K562 (cell line): ENCODE results near the gene MGAT4D. TPM values are rescaled to one million over a fixed set of nuclear protein-coding genes. Genes with fewer than 3 reads are reported as not detected.
A peak's percentile ranks its signal among the peaks of the same experiment; 100 is the strongest.

ENCODE experiments used
- ATAC-seq: fragments of 200-7000 bp; cut with Tn5 transposase; 3 replicates; pipeline ENCODE4 v1.9.1; 2020; ENCODE audit warnings: moderate library complexity
- BruUV-seq: library from RNA; stranded (reverse); fragments of 400-500 nt; replicated peaks from 2 replicates; lab custom pipeline; 2021; lab: Mats Ljungman, UMichigan
- CTCF ChIA-PET: fragments of 300-600 bp; formaldehyde crosslinking; extraction: SDS; loops from one replicate; lab custom pipeline; 2021; ENCODE audit warnings: low intra/inter-chr PET ratio; lab: Yijun Ruan, JAX
- POLR2A ChIA-PET: fragments of 300-600, 350-650 bp; sonication (Branson Sonifier 250); formaldehyde crosslinking; extraction: SDS; loops from one replicate; lab custom pipeline; 2021; ENCODE audit warnings: antibody characterized with exemption, inconsistent platforms; lab: Yijun Ruan, JAX
- DNase-seq, 4 experiments: peaks; one replicate each; pipeline versions ENCODE4 v3.0.0 to v3.0.0-alpha.2; 2011 to 2018; ENCODE audit warnings: low spot score in 3 of 4, mixed read lengths in 3 of 4; ENCODE audit errors: extremely low read depth in 1 of 4
- FAIRE-seq: peaks from 2 replicates; lab custom pipeline; 2011; peaks lifted over from hg19 to GRCh38; lab: Jason Lieb, UNC
- H2AFZ ChIP-seq: 2 replicates; pipeline ENCODE4 v1.6.0; 2011; ENCODE audit warnings: low read depth, low read length, control low read depth, inconsistent platforms
- H3K27ac ChIP-seq: fragments of 200-600 bp; 3 replicates; pipeline ENCODE4 v1.8.0; 2011; ENCODE audit warnings: low read depth, mild to moderate bottlenecking, control low read depth, inconsistent platforms, low read length, moderate library complexity, mixed read lengths; ENCODE audit errors: extremely low read depth
- H3K27me3 ChIP-seq, 2 experiments: fragments of 300-600 bp in 1 of 2; 2 replicates in 1 of 2; 3 replicates in 1 of 2; pipeline versions ENCODE4 v1.6.0 to v1.8.0; 2011; ENCODE audit warnings: inconsistent platforms in 2 of 2, low read length in 2 of 2, mild to moderate bottlenecking in 1 of 2, mixed read lengths in 1 of 2, moderate library complexity in 1 of 2; ENCODE audit not compliant: control insufficient read depth in 2 of 2, insufficient read depth in 2 of 2
- H3K36me3 ChIP-seq: fragments of 300-600 bp; 3 replicates; pipeline ENCODE4 v1.8.0; 2011; ENCODE audit warnings: mild to moderate bottlenecking, low read length, inconsistent platforms; ENCODE audit not compliant: control insufficient read depth, insufficient read depth
- H3K4me1 ChIP-seq, 2 experiments: fragments of 200-600 bp in 1 of 2; replicated peaks in 1 of 2; 2 replicates in 1 of 2; 3 replicates in 1 of 2; pipeline versions ENCODE4 v1.5.1 to v1.8.0; 2011; ENCODE audit warnings: inconsistent platforms in 2 of 2, low read length in 2 of 2, mild to moderate bottlenecking in 1 of 2, mixed read lengths in 1 of 2, moderate library complexity in 1 of 2; ENCODE audit not compliant: control insufficient read depth in 2 of 2, insufficient read depth in 2 of 2
- H3K4me2 ChIP-seq: 2 replicates; pipeline ENCODE4 v1.6.1; 2011; ENCODE audit warnings: low read length, control low read depth, inconsistent platforms, mixed read lengths; ENCODE audit not compliant: insufficient read depth
- H3K4me3 ChIP-seq: fragments of 200-600 bp; sonication (generic), shearing (Covaris generic); 2 replicates; pipeline ENCODE4 v1.5.1; 2016; ENCODE audit warnings: control low read depth, inconsistent platforms
- H3K79me2 ChIP-seq: fragments of 200-600 bp; 3 replicates; pipeline ENCODE4 v1.8.0; 2011; ENCODE audit warnings: low read length, inconsistent platforms; ENCODE audit not compliant: control insufficient read depth, insufficient read depth
- H3K9ac ChIP-seq, 2 experiments: 2 replicates each; pipeline versions ENCODE4 v1.6.0 to v1.6.1; 2011; ENCODE audit warnings: low read depth in 2 of 2, low read length in 2 of 2, control low read depth in 1 of 2, inconsistent platforms in 1 of 2, mild to moderate bottlenecking in 1 of 2, mixed read lengths in 1 of 2; ENCODE audit not compliant: insufficient read depth in 1 of 2
- H3K9me1 ChIP-seq: one replicate; pipeline ENCODE4 v1.6.0; 2011; ENCODE audit warnings: inconsistent platforms, mild to moderate bottlenecking, low read length, moderate library complexity; ENCODE audit not compliant: control insufficient read depth, insufficient read depth
- H3K9me3 ChIP-seq: replicated peaks from 2 replicates; pipeline ENCODE4 v1.5.1; 2011; ENCODE audit warnings: low read depth, low read length, inconsistent platforms; ENCODE audit not compliant: control insufficient read depth, insufficient read depth
- H4K20me1 ChIP-seq: replicated peaks from 2 replicates; pipeline ENCODE4 v1.6.1; 2011; ENCODE audit warnings: low read length, inconsistent platforms, mixed read lengths; ENCODE audit not compliant: control insufficient read depth, insufficient read depth
- NFIC ChIP-seq: fragments of 450-650 bp; IDR thresholded peaks from 2 replicates; pipeline ENCODE4 v1.6.1; 2017; ENCODE audit warnings: mild to moderate bottlenecking, inconsistent platforms
- RBM17 ChIP-seq: fragments of 200-400 bp; formaldehyde crosslinking; IDR thresholded peaks from 2 replicates; pipeline ENCODE4 v1.6.1; 2017; ENCODE audit warnings: low read depth, mild to moderate bottlenecking, low read length, borderline replicate concordance
- ZNF324 ChIP-seq: fragments of 250-450 bp; sonication (Bioruptor Pico); IDR thresholded peaks from 2 replicates; pipeline ENCODE4 v1.4.0; 2020; ENCODE audit warnings: mild to moderate bottlenecking
- WGBS: fragments of 100-300 bp; shearing (Covaris generic); methylation state at CpG from one replicate; pipeline ENCODE4 v1.1.6; 2016; ENCODE audit warnings: low coverage, mixed read lengths; ENCODE audit not compliant: insufficient coverage; ENCODE audit errors: missing lambda C conversion rate; 5-methylcytosine and 5-hydroxymethylcytosine counted together
- in situ Hi-C: fragments of 300-500 bp; cut with MboI; formaldehyde crosslinking; loops from 4 replicates; pipeline ENCODE4 v1.15.0; 2018; ENCODE audit warnings: inconsistent platforms, mixed read lengths
- intact Hi-C: fragments of 100-400 bp; cut with micrococcal nuclease; formaldehyde crosslinking; loops from 2 replicates; pipeline ENCODE4 v1.14.2; 2022
- polyA plus RNA-seq, 8 experiments: library from polyadenylated mRNA; depleted of rRNA in 4 of 8; stranded (reverse) in 5 of 8; unstranded in 3 of 8; fragments of >200 nt; fragmentation: Nextera tagmentation in 2 of 8; fragmentation: Illumina TruSeq in 1 of 8; extraction: Ambion mirVana in 2 of 8; extraction: Trizol in 1 of 8; gene quantifications; 2 replicates each; pipeline versions ENCODE4 v1.2.1 to v1.2.3, GENCODE V29; 2011 to 2014; ENCODE audit warnings: inconsistent platforms in 1 of 8, missing spikeins in 1 of 8
- total RNA-seq, 7 experiments: library from RNA; depleted of rRNA in 6 of 7; stranded (reverse); fragments of >200 nt in 6 of 7; fragmentation: Illumina TruSeq in 2 of 7; extraction: Trizol in 2 of 7; gene quantifications; 2 replicates each; pipeline versions ENCODE4 v1.2.1 to v1.2.3, GENCODE V29; 2011 to 2021; ENCODE audit warnings: low replicate concordance in 1 of 7
- TF ChIP-seq, protein P1 (sequence below): sonication (generic); formaldehyde crosslinking; IDR thresholded peaks from 2 replicates; pipeline ENCODE4 v1.8.0; 2022; ENCODE audit warnings: mild to moderate bottlenecking, missing genetic modification reagents, borderline replicate concordance

MGAT4D gene
- total and polyA plus RNA-seq, 9 of the 15 experiments (the other 6 are each of a cell fraction or from before 2014, with no cell fraction given) = not detected

DNA sequence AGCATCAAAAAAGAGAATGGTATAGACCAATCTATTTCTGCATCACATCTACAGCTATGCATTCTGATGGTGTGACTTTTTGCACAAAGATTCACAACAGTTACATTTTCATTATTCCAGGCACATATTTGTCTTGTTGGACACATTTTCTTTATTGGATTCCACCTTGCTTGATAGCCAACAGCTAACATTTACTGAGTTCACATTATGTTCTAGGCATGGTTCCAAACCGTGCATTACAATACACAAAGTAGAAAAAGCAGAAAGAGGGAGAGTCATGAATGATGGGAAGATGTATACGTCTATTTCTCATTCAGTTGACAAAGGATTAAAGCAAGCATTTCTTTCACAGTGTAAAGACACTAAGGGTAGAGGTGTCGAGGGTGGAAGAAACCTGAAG, 47.7 kb downstream of the MGAT4D start:
- Histone ChIP-seq H3K4me1 (no peaks in the 10 kb centered on the region), H3K9me1 (no peaks in the 10 kb centered on the region), H3K4me2 (no peak overlapping the region), H3K27ac (no peak overlapping the region), H3K9me3 (no peaks in the 10 kb centered on the region), H3K9ac (no peak overlapping the region), H3K27me3 (no peaks in the 10 kb centered on the region), H4K20me1 (no peaks in the 10 kb centered on the region)
- no peak for FAIRE-seq
- ChIA-PET CTCF (no interaction called here), POLR2A (no interaction called here)
- BruUV-seq = no TSS peak
- in situ Hi-C loops = no loop called here
- TF ChIP-seq, protein P1, sequence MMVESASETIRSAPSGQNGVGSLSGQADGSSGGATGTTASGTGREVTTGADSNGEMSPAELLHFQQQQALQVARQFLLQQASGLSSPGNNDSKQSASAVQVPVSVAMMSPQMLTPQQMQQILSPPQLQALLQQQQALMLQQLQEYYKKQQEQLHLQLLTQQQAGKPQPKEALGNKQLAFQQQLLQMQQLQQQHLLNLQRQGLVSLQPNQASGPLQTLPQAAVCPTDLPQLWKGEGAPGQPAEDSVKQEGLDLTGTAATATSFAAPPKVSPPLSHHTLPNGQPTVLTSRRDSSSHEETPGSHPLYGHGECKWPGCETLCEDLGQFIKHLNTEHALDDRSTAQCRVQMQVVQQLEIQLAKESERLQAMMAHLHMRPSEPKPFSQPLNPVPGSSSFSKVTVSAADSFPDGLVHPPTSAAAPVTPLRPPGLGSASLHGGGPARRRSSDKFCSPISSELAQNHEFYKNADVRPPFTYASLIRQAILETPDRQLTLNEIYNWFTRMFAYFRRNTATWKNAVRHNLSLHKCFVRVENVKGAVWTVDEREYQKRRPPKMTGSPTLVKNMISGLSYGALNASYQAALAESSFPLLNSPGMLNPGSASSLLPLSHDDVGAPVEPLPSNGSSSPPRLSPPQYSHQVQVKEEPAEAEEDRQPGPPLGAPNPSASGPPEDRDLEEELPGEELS (CRISPR knock-in tag) = no peak
- TF ChIP-seq, all 486 proteins: peak for 0
- Histone ChIP-seq H2AFZ (no peak overlapping the region), H3K36me3 (no peaks in the 10 kb centered on the region), H3K4me3 (no peak overlapping the region), H3K79me2 (no peaks in the 10 kb centered on the region)
- intact Hi-C loops = no loop called here
- no peak for ATAC-seq
- DNase-seq = no peak
- 0% methylated on average over 3 of the region's 3 CpGs for WGBS

DNA sequence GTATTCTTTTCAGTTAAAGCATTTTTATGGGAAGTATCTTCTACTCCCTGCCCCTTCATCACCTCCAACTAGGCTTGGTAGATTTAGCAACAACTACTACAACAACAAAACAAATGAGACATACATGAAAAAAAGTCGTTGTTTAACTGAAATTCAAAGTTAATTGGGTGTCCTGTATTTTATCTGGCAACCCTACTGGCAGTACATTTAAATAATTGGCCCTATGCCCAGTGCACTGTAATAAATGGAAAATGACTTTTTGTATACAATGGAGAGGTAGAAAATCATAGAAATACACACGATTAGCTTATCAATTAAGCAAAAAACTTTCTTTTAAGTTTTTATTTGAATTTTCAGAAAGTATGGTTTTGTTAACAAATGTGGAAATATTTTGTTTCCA, 49.3 kb downstream of the MGAT4D start:
- TF ChIP-seq NFIC = peak; percentile 25; the same call in 1 of the 2 replicates
- TF ChIP-seq RBM17 = no peak
- no peak for TF ChIP-seq ZNF324
- Histone ChIP-seq H3K27ac (no peak overlapping the region), H3K9ac (no peak overlapping the region), H3K4me2 (no peak overlapping the region), H3K9me1 (no peaks in the 10 kb centered on the region), H3K4me1 (no peaks in the 10 kb centered on the region), H4K20me1 (no peaks in the 10 kb centered on the region), H3K36me3 (no peaks in the 10 kb centered on the region), H3K27me3 (no peaks in the 10 kb centered on the region), H3K9me3 (no peaks in the 10 kb centered on the region), H3K4me3 (no peak overlapping the region), H3K79me2 (no peaks in the 10 kb centered on the region), H2AFZ (no peak overlapping the region)
- intact Hi-C loops (no loop called here), in situ Hi-C loops (no loop called here)
- no peak for DNase-seq
- BruUV-seq = no TSS peak
- no peak for ATAC-seq
- no peak for FAIRE-seq
- ChIA-PET POLR2A (no interaction called here), CTCF (no interaction called here)
- 3% methylated on average over 2 of the region's 2 CpGs for WGBS
